Upper lobe of left lung (tissue), 4 donors: Measurements from ENCODE around the gene SV2C.

Source experiments
- POLR2A ChIP-seq, 4 donors: fragments of 450-650 bp; IDR thresholded peaks; one replicate each; pipeline ENCODE4 v1.5.1; 2016 to 2017; ENCODE audit warnings: antibody characterized with exemption in 4 of 4, mild to moderate bottlenecking in 2 of 4
- POLR2AphosphoS5 ChIP-seq, 2 donors: sonication (generic); formaldehyde crosslinking; IDR thresholded peaks; one replicate each; pipeline ENCODE4 v1.5.1; 2017; ENCODE audit warnings: antibody characterized with exemption in 2 of 2
- TF ChIP-seq, protein P1 (sequence below), 6 experiments: fragments of 450-650 bp in 4 of 6; fragments of 200-600 bp in 2 of 6; sonication (generic) in 2 of 6; IDR thresholded peaks; one replicate each; pipeline ENCODE4 v1.5.1; 2016 to 2019; ENCODE audit warnings: antibody characterized with exemption in 6 of 6

- TF ChIP-seq, protein P1, sequence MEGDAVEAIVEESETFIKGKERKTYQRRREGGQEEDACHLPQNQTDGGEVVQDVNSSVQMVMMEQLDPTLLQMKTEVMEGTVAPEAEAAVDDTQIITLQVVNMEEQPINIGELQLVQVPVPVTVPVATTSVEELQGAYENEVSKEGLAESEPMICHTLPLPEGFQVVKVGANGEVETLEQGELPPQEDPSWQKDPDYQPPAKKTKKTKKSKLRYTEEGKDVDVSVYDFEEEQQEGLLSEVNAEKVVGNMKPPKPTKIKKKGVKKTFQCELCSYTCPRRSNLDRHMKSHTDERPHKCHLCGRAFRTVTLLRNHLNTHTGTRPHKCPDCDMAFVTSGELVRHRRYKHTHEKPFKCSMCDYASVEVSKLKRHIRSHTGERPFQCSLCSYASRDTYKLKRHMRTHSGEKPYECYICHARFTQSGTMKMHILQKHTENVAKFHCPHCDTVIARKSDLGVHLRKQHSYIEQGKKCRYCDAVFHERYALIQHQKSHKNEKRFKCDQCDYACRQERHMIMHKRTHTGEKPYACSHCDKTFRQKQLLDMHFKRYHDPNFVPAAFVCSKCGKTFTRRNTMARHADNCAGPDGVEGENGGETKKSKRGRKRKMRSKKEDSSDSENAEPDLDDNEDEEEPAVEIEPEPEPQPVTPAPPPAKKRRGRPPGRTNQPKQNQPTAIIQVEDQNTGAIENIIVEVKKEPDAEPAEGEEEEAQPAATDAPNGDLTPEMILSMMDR (IDR thresholded peaks at IDR 0.05), result no peak
- no peak for TF ChIP-seq POLR2A (IDR thresholded peaks at IDR 0.05)
- no peak for TF ChIP-seq POLR2AphosphoS5 (IDR thresholded peaks at IDR 0.05)
Observed at GRCh38 chr5:76378355-76378754, 295.2 kb downstream of the SV2C start.
